ENCODE measurements around the gene SH3RF3.

DNA sequence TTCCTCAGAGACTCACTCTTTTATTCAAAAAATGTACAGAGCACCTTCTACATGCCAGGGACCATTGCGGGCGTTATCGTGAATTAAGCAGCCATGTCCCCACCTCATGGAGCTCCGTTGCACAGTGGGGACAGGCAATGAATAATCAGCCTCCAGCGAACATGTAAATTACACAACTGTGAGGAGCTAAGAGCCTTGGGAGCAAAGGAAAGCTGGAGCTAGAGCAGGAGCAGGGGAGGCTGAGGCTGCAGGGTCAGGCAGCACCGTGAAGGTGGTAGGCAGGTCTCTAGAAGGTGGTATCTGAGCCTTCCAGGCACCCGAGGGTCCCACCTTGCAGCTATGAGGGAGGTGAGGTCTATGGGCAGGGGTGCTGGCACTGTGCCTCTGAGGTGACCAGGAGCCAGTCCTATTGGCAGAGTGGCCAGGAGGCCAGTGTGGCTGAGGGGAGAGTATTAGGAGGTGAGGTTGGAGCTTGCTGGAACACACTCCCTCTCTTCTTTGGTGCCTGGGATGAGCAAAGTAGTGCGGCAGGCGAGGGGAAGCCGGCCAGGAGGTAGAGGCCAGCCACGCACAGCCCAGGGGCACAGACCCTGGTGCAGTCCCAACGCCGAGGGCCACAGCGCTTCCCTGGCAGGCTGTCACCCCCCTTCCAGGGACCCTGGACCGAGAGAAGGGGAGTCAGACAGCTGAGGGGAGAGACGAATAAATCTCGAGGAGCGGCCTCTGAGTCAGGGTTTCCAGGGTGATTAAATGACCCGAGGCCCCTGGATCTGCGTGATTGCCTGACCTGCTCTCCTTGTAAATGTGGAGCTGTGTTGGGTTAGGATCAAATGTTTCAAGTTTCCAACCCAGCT lies 317.5 kb downstream of the SH3RF3 start:
- TF ChIP-seq, protein P1, sequence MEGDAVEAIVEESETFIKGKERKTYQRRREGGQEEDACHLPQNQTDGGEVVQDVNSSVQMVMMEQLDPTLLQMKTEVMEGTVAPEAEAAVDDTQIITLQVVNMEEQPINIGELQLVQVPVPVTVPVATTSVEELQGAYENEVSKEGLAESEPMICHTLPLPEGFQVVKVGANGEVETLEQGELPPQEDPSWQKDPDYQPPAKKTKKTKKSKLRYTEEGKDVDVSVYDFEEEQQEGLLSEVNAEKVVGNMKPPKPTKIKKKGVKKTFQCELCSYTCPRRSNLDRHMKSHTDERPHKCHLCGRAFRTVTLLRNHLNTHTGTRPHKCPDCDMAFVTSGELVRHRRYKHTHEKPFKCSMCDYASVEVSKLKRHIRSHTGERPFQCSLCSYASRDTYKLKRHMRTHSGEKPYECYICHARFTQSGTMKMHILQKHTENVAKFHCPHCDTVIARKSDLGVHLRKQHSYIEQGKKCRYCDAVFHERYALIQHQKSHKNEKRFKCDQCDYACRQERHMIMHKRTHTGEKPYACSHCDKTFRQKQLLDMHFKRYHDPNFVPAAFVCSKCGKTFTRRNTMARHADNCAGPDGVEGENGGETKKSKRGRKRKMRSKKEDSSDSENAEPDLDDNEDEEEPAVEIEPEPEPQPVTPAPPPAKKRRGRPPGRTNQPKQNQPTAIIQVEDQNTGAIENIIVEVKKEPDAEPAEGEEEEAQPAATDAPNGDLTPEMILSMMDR (conservative IDR thresholded peaks at IDR 0.05 in 1 of 2, IDR thresholded peaks at IDR 0.05 in 1 of 2; ENCODE audit: low read depth in 1 of 2, low read length in 2 of 2): no peak
- TF ChIP-seq EZH2 (IDR thresholded peaks at IDR 0.05; ENCODE audit: low read length, missing control alignments): no peak

Data from fibroblast of lung (primary cell).